ENCODE measurements around the gene BMP8A. TPM values are rescaled to one million over a fixed set of nuclear protein-coding genes. Genes with fewer than 3 reads are reported as not detected.

Gene BMP8A
- total and polyA plus RNA-seq, 2 of the 8 experiments (the other 6 are each of a cell fraction or from before 2014, with no cell fraction given), result 0.38 to 0.43 TPM

DNA sequence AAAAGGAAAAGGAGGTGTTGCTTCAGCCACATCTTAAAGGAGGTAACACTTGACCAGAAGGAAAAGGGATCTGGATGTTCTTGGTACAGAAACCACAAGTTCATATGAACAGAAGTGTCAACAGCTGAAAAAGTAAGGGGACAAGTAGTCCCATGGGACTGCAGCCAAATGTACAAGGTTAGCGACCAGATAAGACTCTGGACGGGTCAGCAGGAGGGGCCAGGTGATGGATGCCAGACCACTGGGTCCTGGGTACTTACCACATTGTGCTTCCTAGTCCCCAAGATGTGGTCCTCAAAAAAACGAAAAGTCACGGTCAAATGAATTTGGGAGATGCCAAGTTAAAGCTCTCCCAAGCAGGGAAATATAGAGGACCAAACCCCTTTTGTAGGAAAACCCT lies 16.6 kb upstream of the BMP8A start (continued):
- TF ChIP-seq CHD7 (IDR thresholded peaks at IDR 0.05; ENCODE audit: insufficient replicate concordance, low read length) (no peak), NRF1 (IDR thresholded peaks at IDR 0.05; ENCODE audit: low read depth, low read length) (no peak), E2F6 (IDR thresholded peaks at IDR 0.05) (no peak), SIX5 (IDR thresholded peaks at IDR 0.05; ENCODE audit: low read depth, low read length) (no peak), TCF12 (IDR thresholded peaks at IDR 0.05; ENCODE audit: low read depth, low read length) (no peak), FOSL1 (IDR thresholded peaks at IDR 0.05; ENCODE audit: insufficient read depth, low read depth, low read length) (no peak), GTF2F1 (IDR thresholded peaks at IDR 0.05; ENCODE audit: borderline replicate concordance, low read depth, low read length) (no peak), EGR1 (IDR thresholded peaks at IDR 0.05; ENCODE audit: borderline replicate concordance, low read depth, low read length) (no peak), CTBP2 (IDR thresholded peaks at IDR 0.05; ENCODE audit: borderline replicate concordance, insufficient read depth, insufficient read length, low read length) (no peak)
- TF ChIP-seq, protein P1, sequence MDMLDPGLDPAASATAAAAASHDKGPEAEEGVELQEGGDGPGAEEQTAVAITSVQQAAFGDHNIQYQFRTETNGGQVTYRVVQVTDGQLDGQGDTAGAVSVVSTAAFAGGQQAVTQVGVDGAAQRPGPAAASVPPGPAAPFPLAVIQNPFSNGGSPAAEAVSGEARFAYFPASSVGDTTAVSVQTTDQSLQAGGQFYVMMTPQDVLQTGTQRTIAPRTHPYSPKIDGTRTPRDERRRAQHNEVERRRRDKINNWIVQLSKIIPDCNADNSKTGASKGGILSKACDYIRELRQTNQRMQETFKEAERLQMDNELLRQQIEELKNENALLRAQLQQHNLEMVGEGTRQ (IDR thresholded peaks at IDR 0.05; ENCODE audit: low read length), result no peak

Data from H1 (cell line).